CD4-positive, alpha-beta T cell treated with Interferon gamma for 1 hour (primary cell): Measurements from ENCODE around the gene PSEN1.

Experiments used
- DNase-seq: peaks from one replicate; pipeline ENCODE4 v3.0.0-alpha.2; 2020

The PSEN1 gene

DNA sequence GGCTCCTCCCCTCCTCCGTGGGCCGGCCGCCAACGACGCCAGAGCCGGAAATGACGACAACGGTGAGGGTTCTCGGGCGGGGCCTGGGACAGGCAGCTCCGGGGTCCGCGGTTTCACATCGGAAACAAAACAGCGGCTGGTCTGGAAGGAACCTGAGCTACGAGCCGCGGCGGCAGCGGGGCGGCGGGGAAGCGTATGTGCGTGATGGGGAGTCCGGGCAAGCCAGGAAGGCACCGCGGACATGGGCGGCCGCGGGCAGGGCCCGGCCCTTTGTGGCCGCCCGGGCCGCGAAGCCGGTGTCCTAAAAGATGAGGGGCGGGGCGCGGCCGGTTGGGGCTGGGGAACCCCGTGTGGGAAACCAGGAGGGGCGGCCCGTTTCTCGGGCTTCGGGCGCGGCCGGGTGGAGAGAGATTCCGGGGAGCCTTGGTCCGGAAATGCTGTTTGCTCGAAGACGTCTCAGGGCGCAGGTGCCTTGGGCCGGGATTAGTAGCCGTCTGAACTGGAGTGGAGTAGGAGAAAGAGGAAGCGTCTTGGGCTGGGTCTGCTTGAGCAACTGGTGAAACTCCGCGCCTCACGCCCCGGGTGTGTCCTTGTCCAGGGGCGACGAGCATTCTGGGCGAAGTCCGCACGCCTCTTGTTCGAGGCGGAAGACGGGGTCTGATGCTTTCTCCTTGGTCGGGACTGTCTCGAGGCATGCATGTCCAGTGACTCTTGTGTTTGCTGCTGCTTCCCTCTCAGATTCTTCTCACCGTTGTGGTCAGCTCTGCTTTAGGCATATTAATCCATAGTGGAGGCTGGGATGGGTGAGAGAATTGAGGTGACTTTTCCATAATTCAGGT lies at the start of gene PSEN1:
Gene PSEN1 (plus strand): TSS at position 121 of the 839 bp plus-strand sequence. CDS start 11,513 bp downstream, outside the sequence.
- peak; percentile 97 for DNase-seq

- no peak for DNase-seq
Measured at GRCh38 chr14:73091044-73091443, 45.3 kb upstream of the PSEN1 start.

- no peak for DNase-seq
Measured at GRCh38 chr14:73097421-73097820, 38.9 kb upstream of the PSEN1 start.

- no peak for DNase-seq
Measured at GRCh38 chr14:73100334-73100733, 36.0 kb upstream of the PSEN1 start.

DNA sequence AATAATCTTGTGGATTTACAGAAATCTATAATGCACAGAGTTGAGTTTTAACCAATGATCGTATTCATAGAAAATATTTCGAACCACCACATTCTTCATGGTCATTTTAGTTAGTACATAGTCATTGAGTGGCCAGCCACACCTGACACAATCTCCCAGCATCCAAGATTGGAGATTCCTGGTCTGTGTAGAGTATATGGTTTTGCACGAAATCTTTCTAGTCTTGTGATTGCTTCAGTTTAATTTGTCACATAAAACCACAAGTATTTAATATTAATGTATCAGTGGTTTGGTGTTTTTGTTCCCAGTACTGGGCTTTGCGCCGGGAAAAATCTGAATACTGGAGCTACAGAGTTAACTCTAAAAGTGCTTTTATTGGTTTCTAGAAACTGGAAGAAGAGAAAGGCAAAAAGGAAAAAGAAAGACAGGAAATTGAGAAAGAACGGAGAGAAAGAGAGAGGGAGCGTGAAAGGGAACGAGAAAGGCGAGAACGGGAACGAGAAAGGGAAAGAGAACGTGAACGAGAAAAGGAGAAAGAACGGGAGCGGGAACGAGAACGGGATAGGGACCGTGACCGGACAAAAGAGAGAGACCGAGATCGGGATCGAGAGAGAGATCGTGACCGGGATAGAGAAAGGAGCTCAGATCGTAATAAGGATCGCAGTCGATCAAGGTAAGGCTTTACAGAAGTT lies 33.4 kb upstream of the PSEN1 start:
- no peak for DNase-seq

- DNase-seq = no peak
Measured at GRCh38 chr14:73105050-73105449, 31.3 kb upstream of the PSEN1 start.

DNA sequence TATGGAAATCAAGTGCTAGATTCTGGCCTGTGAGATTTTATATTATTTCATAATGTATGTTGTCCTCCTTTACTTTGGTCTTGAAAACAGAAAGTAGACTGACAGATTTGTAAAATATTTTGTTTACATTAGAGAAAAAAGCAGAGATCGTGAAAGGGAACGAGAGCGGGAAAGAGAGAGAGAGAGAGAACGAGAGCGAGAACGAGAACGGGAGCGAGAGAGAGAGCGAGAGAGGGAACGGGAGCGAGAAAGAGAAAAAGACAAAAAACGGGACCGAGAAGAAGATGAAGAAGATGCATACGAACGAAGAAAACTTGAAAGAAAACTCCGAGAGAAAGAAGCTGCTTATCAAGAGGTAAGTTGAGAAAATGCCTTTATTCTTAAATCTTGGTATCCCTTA lies 30.6 kb upstream of the PSEN1 start:
- DNase-seq = no peak

GRCh38 chr14:73116079-73116665 lies 20.1 kb upstream of the PSEN1 start:
- no peak for DNase-seq

GRCh38 chr14:73124180-73124894 lies 12.0 kb upstream of the PSEN1 start:
- DNase-seq = no peak

- DNase-seq = no peak
Measured at GRCh38 chr14:73125169-73125588, 11.1 kb upstream of the PSEN1 start.

DNA sequence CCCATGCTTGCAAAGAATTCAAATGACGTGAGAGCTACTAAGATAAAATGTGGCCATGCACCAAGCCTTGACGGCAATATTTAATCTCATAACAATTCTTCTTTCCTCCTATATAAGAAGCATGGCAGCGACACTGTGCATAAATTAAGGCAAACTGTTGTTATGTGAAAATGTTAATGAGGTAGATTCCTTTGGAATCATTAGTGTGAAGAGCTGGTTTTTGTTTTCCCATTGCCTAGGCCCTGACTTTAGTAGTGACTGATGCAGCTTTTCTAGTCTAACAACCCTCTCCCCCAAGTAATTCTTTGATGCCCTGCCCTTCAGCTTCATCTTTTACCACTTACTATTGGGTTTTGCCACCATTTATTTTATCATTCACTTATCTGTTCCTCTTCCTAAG lies 10.6 kb upstream of the PSEN1 start:
- DNase-seq = no peak

GRCh38 chr14:73133795-73134194 lies 2.5 kb upstream of the PSEN1 start:
- DNase-seq = no peak

GRCh38 chr14:73136085-73136386 lies 271 bp upstream of the PSEN1 start:
- no peak for DNase-seq

- no peak for DNase-seq
Measured at GRCh38 chr14:73140811-73141323, 4.6 kb downstream of the PSEN1 start.

DNA sequence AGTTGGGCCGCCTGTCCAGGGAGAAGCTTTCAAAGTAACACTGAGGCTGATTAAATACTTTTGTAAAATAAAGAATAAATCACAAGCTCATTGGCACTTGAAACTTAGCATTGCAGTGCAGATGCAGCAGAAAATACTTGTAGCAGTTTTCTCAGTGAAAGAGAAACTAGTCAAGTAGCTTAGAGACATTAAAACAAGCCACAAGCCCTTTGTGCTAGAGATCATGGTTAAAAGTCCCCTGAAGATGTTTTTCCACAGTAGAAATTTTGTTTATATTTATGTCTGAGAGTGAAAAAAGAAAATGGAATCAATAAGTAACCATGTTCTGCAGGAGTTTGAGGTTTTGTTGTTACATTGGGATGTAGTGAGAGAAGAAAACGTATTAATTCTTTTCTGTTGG lies 5.9 kb downstream of the PSEN1 start:
- no peak for DNase-seq

DNA sequence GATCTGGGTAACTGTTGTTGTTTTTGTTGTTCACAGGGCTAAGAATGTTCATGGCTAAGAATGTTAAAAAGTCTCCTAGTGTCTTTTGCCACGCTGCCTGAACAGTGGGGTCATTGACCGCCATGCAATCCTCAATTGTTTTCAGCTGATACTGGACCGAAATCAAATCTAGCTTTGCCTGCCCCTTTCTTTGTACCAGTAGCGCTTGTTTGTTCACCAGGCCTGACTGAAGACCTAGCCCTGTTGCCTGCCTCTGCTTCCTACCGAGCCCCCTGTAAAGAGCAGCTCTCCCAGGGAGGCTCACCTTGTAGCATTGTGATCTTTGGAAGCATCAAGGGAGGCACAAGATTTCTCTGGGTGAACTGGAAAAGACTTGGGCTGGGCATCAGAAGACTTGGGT lies 6.7 kb downstream of the PSEN1 start:
- no peak for DNase-seq

GRCh38 chr14:73143617-73144016 lies 7.3 kb downstream of the PSEN1 start:
- DNase-seq = no peak

DNA sequence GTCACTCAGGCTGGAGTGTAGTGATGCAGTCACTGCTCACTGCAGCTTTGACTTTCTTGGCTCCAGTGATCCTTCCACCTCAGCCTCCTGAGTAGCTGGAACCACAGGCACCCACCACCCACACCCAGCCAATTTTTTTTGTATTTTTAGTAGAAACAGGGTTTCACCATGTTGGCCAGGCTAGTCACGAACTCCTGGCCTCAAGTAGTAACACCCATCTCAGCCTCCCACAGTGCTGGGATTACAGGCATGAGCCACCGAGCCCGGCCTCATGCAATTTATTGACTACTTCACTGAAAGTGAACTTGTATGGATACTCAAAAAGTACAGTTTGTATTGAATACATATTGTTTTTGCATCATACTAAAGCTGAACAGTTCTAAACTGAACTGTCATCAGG lies 9.1 kb downstream of the PSEN1 start:
- DNase-seq = no peak

DNA sequence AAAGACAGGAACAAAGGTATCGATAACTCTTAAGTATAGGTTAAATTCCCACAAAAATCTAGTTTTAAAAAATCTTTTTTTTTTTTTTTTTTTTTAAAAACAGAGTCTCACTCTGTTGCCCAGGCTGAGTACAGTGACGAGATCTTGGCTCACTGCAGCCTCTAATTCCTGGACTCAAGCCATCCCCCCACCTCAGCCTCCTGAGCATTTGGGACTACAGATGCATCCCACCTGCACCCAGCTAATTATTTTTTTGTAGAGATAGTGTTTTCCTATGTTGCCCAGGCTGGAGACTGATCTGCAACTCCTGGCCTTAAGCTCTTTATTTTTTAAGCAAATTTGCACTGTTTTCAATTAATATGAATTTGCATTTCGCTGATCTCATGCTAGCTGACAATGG lies 9.8 kb downstream of the PSEN1 start:
- no peak for DNase-seq

DNA sequence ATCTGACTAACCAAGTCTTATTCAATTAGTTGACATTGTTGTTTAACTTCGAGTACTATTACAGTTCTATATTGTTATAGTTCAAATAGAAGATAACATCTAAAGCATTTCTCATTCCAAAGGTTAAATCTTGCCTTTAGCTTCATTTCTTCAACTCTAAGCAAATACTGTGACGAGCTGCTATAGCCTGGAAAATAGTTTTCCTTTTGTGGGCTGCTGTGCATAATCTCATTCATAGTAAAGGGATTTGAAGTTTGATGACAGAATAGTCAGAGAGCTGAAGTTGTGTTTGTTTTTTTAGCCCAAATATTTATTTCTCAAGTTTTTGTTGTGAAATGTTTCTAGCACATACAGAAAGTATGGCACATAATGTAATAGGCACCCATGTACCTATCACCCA lies 13.4 kb downstream of the PSEN1 start:
- DNase-seq = no peak

DNA sequence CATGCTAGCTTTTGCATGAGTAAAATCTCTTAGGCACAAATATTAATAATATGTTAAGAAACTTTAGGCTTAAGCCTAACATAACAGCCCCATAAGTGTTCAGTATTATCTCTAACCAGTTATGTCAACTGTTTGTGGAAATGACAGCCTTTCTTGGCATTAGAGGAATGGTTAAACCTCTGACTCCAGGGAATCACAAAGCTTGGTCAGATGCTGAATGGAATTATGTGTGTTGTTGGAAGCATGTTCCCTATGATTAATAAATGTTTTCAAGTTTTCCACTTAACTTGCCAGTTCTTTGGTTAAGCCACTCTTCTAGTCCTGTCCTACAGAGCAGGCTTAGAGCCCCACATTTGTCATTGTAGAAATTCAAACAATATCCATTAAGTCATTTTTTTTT lies 17.0 kb downstream of the PSEN1 start:
- DNase-seq = no peak

GRCh38 chr14:73162251-73162650 lies 25.9 kb downstream of the PSEN1 start:
- DNase-seq = no peak

GRCh38 chr14:73166399-73166798 lies 30.1 kb downstream of the PSEN1 start:
- DNase-seq = no peak
